Endodermal cell (in vitro differentiated cells): Measurements from ENCODE around the gene BLZF1. TPM values are rescaled to one million over a fixed set of nuclear protein-coding genes. Genes with fewer than 3 reads are reported as not detected.

ENCODE experiments used
- DNase-seq: peaks from one replicate; pipeline ENCODE4 v3.0.0-alpha.2; 2017
- H3K27ac ChIP-seq: 2 replicates; pipeline ENCODE4 v1.5.1; 2013; ENCODE audit warnings: mild to moderate bottlenecking, low read depth, low read length, moderate library complexity
- H3K27me3 ChIP-seq: 2 replicates; pipeline ENCODE4 v1.6.1; 2013; ENCODE audit warnings: mild to moderate bottlenecking, low read length, moderate library complexity; ENCODE audit not compliant: insufficient read depth, control insufficient read depth, poor library complexity, severe bottlenecking
- H3K36me3 ChIP-seq: 2 replicates; pipeline ENCODE4 v1.7.0; 2013; ENCODE audit warnings: mild to moderate bottlenecking, low read length, moderate library complexity; ENCODE audit not compliant: control insufficient read depth, insufficient read depth
- H3K4me1 ChIP-seq: one replicate; pipeline ENCODE4 v1.7.0; 2013; ENCODE audit warnings: low read length; ENCODE audit not compliant: control insufficient read depth, insufficient read depth
- H3K4me3 ChIP-seq: 2 replicates; pipeline ENCODE4 v1.5.1; 2013; ENCODE audit warnings: mild to moderate bottlenecking, low read length, moderate library complexity
- H3K9ac ChIP-seq: 2 replicates; pipeline ENCODE4 v1.6.1; 2013; ENCODE audit warnings: mild to moderate bottlenecking, low read length, moderate library complexity; ENCODE audit not compliant: poor library complexity, severe bottlenecking; ENCODE audit errors: extremely low read depth
- H3K9me3 ChIP-seq: 2 replicates; pipeline ENCODE4 v1.6.1; 2013; ENCODE audit warnings: mild to moderate bottlenecking, low read length, moderate library complexity; ENCODE audit not compliant: control insufficient read depth
- H3K27ac Mint-ChIP-seq: 2 replicates; pipeline ENCODE4 v1.8.0; 2020; ENCODE audit warnings: mixed read lengths
- H3K27me3 Mint-ChIP-seq: 2 replicates; pipeline ENCODE4 v1.8.0; 2021; ENCODE audit warnings: mild to moderate bottlenecking, mixed read lengths; ENCODE audit not compliant: insufficient read depth
- H3K36me3 Mint-ChIP-seq: 2 replicates; pipeline ENCODE4 v1.8.0; 2020; ENCODE audit warnings: low read depth, mixed read lengths
- H3K4me1 Mint-ChIP-seq: 2 replicates; pipeline ENCODE4 v1.8.0; 2020; ENCODE audit warnings: mixed read lengths
- H3K4me3 Mint-ChIP-seq: 2 replicates; pipeline ENCODE4 v1.8.0; 2020; ENCODE audit warnings: mild to moderate bottlenecking, moderate library complexity, mixed read lengths
- H3K9me3 Mint-ChIP-seq: 2 replicates; pipeline ENCODE4 v1.8.0; 2020; ENCODE audit warnings: mild to moderate bottlenecking, mixed read lengths
- CTCF ChIP-seq: fragments of 200-600 bp; sonication (generic); conservative IDR thresholded peaks from 2 replicates; pipeline ENCODE4 v1.5.0; 2021; ENCODE audit warnings: antibody characterized with exemption, mild to moderate bottlenecking
- WGBS, 2 experiments: methylation state at CpG; one replicate each; pipeline versions ENCODE4 v1.1.5 to v1.1.7; 2013; ENCODE audit warnings: missing lambda C conversion rate in 2 of 2, mixed read lengths in 1 of 2; ENCODE audit not compliant: insufficient coverage in 1 of 2, insufficient read length in 1 of 2; 5-methylcytosine and 5-hydroxymethylcytosine counted together
- total RNA-seq, 2 donors: library from RNA; stranded (reverse); fragmentation: NEBNext Ultra II Directional in 1 of 2; extraction: Animal tissue kit (Norgen Biotek cat#: 25700) in 1 of 2; gene quantifications; 2 replicates in 1 of 2; 3 replicates in 1 of 2; pipeline ENCODE4 v1.2.1, GENCODE V29; 2021

Gene BLZF1
- total RNA-seq, 2 donors from 2014 or later: 16.8 to 18.4 TPM

GRCh38 chr1:169414952-169415351 lies 47.0 kb downstream of the BLZF1 start:
- Histone ChIP-seq H3K4me3 (no peak overlapping the region), H3K9ac (no peak overlapping the region), H3K9me3 (no peaks in the 10 kb centered on the region), H3K27me3 (no peaks in the 10 kb centered on the region), H3K27ac (no peak overlapping the region), H3K4me1 (no peaks in the 10 kb centered on the region), H3K36me3 (no peaks in the 10 kb centered on the region)
- H3K36me3 Mint-ChIP-seq: no peaks in the 10 kb centered on the region
- TF ChIP-seq CTCF: no peak
- H3K27ac Mint-ChIP-seq: no peak overlapping the region
- 89 to 95% methylated on average over 2 of the region's 2 CpGs for WGBS, 2 experiments
- peaks cover 17% of the 10 kb centered on the region for H3K27me3 Mint-ChIP-seq
- H3K4me1 Mint-ChIP-seq: peaks cover 3% of the 10 kb centered on the region
- no peak overlapping the region for H3K4me3 Mint-ChIP-seq
- no peak for DNase-seq
- peaks cover 12% of the 10 kb centered on the region for H3K9me3 Mint-ChIP-seq

GRCh38 chr1:169421309-169421708 lies 53.3 kb downstream of the BLZF1 start:
- no peak for DNase-seq
- Mint-ChIP-seq H3K36me3 (no peaks in the 10 kb centered on the region), H3K4me1 (peaks cover 3% of the 10 kb centered on the region), H3K27me3 (peaks cover 5% of the 10 kb centered on the region), H3K4me3 (no peak overlapping the region), H3K27ac (no peak overlapping the region), H3K9me3 (no peaks in the 10 kb centered on the region)
- H3K4me1 ChIP-seq: no peaks in the 10 kb centered on the region
- H3K4me3 ChIP-seq: no peak overlapping the region
- H3K36me3 ChIP-seq: no peaks in the 10 kb centered on the region
- TF ChIP-seq CTCF: no peak
- no peak overlapping the region for H3K27ac ChIP-seq
- no peaks in the 10 kb centered on the region for H3K9me3 ChIP-seq
- H3K9ac ChIP-seq: no peak overlapping the region
- 92 to 97% methylated on average over 4 to 5 of the region's 5 CpGs for WGBS, 2 experiments
- no peaks in the 10 kb centered on the region for H3K27me3 ChIP-seq

DNA sequence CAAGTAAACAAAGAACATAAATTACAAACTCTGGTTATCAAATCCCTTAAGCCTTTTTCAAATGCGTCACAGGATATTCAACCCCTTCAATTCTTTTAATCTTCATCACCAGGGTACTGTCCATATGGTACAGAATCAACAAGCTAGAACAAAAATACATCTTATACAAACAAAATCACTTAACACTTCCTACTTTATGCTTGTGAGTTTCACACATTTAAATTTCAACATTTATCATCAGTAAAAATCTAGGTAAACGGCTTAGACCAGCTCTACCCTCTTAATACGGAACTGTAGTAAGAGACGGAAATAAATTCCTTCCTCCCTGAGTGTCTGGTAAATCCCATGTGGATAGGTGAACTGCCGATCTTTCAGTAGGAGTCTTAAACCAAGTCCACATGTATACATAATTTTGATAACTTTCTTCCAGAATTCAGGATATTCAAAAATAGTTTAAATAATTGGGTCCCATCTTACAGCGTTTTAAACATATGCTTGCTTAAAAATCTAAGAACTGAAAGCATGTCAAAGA lies 58.2 kb downstream of the BLZF1 start:
- Mint-ChIP-seq H3K36me3 (no peaks in the 10 kb centered on the region), H3K27me3 (peaks cover 47% of the 10 kb centered on the region), H3K4me3 (no peak overlapping the region), H3K9me3 (no peaks in the 10 kb centered on the region), H3K4me1 (peaks cover 3% of the 10 kb centered on the region), H3K27ac (no peak overlapping the region)
- no peaks in the 10 kb centered on the region for H3K36me3 ChIP-seq
- no peak overlapping the region for H3K27ac ChIP-seq
- no peak for TF ChIP-seq CTCF
- H3K4me1 ChIP-seq: no peaks in the 10 kb centered on the region
- DNase-seq: no peak
- no peaks in the 10 kb centered on the region for H3K9me3 ChIP-seq
- H3K27me3 ChIP-seq: peaks cover 7% of the 10 kb centered on the region
- no peak overlapping the region for H3K9ac ChIP-seq
- 88 to 96% methylated on average over 3 to 6 of the region's 6 CpGs for WGBS, 2 experiments
- H3K4me3 ChIP-seq: no peak overlapping the region
